Measurements from ENCODE around the gene TTK.

TTK gene

GRCh38 chr6:80004173-80005072 lies at the start of gene TTK:
Gene TTK (plus strand): TSS chr6:80004649. CDS start chr6:80005844, 1,195 bp downstream.
- peak; percentile 73 for DNase-seq

- DNase-seq, result no peak
Measured at GRCh38 chr6:79954849-79955248, 49.6 kb upstream of the TTK start.

GRCh38 chr6:79964607-79965081 lies 39.8 kb upstream of the TTK start:
- DNase-seq, result no peak

DNA sequence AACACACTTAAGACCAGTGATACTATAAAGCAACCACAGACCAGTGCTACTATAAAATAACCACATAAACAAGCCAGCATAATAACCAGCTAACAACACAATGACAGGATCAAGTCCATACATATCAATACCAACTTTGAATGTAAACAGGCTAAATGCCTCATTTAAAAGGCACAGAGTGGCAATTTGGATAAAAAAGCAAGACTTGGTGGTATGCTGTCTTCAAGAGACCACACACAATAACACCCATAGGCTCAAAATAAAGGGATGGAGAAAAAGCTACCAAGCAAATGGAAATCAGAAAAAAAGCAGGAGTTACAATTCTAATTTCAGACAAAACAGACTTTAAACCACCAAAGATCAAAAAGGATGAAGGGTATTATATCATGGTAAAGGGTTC lies 37.3 kb upstream of the TTK start:
- no peak for DNase-seq

DNA sequence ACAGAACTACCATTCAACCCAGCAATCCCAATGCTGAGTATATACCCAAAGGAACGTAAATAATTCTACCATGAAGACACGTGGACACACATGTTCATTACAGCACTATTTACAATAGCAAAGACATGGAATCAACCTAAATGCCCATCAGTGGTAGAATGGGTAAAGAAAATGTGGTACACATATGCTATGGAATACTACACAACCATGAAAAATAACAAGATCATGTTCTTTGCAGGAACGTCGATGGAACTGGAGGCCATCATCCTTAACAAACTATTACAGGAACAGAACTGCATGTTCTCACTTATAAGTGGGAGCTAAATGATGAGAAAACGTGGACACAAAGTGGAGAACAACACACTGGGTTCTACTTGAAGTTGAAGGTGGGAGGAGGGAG lies 34.7 kb upstream of the TTK start:
- no peak for DNase-seq

- DNase-seq, result no peak
Measured at GRCh38 chr6:79971193-79971592, 33.3 kb upstream of the TTK start.

GRCh38 chr6:79981652-79982051 lies 22.8 kb upstream of the TTK start:
- DNase-seq, result no peak

DNA sequence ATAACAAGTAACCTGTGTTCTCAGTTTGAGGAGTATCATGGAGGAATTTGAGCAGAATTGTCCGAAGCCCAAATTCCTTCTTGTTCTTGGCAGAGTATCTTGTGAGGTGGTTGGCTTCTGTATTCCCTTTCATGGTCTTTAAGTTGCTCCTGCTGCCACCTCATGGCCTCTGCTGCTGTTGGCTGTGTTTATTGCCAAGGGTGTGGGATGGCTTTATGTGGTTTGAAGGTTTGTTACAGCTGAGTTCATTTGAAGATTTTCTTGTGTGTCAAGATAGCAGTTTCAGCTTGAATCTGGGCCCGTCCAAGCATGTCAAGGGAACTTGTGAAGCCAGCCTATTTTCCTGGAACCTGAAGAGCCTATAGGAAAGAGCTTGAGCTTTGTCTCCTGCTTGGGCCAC lies 20.2 kb upstream of the TTK start:
- DNase-seq, result no peak

DNA sequence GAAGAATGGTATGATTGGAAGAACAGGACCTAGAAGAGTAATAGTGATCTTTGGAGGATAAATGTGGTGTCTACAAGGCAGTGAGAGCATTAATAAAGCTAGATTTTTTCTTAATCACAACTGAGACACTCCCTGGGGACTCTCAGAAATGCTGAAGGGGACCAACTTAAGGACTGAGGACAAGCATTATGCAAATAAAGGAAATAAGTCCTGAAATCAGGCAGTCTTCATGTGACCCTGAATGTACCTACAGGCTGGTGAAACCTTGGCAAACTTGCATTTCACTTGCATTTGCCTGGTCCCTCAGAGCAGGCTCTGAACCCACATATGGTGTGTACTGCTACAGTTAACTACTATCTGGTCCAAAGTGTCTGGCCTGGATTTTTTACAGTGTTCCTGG lies 19.3 kb upstream of the TTK start:
- DNase-seq, result no peak

- no peak for DNase-seq
Measured at GRCh38 chr6:79989641-79990040, 14.8 kb upstream of the TTK start.

DNA sequence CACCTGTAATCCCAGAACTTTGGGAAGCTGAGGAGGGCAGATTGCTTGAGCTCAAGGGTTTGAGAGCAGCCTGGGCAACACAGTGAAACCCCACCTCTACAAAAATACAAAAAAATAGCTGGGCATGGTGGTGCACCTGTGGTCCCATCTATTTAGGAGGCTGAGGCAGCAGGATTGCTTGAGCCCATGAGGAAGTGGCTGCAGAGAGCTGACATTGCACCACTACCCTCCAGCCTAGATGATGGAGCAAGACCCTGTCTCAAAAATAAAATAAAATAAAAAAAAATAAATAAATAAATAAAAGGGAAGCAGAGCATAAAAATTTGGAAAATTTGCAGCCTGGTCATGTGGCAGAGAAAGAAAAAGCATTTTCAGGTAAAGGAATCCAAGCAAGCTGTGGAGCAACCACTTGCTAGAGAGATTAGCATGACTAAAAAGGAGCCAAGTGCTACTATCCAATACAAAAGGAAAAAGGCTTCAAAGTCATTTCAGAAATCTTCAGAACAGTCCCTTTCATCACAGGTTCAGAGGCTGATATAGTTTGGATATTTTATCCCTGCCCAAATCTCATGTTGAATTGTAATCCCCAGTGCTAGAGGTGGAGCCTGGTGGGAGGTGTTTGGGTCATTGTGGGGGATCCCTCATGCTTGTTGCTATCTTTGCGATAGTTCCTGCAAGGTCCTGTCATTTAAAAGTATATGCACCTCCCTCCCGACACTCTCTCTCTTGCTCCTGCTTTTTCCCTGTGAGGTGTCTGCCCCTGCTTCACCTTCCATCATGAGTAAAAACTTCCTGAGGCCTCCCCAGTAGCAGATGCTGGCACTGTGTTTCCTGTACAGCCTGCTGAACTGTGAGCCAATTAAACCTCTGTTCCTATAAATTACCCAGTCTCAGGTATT lies 11.2 kb upstream of the TTK start:
- no peak for DNase-seq

- DNase-seq, result no peak
Measured at GRCh38 chr6:79993911-79994309, 10.5 kb upstream of the TTK start.

DNA sequence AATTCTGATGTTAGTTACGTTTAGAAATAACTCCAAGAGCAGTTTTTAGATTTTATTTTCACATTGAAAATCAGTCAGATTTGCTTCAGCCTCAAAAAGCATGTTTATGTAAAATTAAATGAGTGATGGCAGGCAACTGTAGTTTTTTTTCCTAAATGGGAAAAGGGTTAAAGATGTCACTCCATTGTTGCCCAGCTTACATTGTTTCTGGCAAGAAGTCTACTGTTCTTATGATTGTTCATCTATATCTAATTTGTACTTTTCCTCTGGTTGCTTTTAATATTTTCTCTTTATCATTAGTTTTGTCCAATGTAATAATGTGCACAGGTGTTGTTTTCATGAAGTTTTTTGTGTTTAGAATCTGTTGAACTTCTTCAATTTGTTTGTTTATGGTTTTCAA lies 6.7 kb upstream of the TTK start:
- no peak for DNase-seq

GRCh38 chr6:80001337-80001736 lies 3.1 kb upstream of the TTK start:
- no peak for DNase-seq

- no peak for DNase-seq
Measured at GRCh38 chr6:80003826-80004172, 650 bp upstream of the TTK start.

DNA sequence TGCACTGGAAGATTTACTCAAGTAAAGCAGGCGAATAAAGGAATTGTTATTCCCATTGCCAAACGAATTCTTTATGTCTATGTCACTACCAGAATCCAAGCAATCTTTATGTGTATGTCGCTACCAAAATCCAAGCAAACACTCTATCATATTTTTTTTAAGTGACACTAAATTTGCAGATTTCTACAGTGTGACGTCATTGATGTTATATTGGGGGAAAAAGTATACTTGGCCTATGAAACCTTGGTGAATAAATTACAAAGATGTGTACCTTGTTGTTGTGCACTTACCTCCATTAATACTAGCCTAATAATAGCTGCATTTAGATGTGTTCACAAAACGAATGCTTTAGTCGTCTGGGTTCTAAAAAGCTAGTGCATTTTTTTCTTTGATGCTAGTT lies 957 bp downstream of the TTK start:
- DNase-seq, result no peak

DNA sequence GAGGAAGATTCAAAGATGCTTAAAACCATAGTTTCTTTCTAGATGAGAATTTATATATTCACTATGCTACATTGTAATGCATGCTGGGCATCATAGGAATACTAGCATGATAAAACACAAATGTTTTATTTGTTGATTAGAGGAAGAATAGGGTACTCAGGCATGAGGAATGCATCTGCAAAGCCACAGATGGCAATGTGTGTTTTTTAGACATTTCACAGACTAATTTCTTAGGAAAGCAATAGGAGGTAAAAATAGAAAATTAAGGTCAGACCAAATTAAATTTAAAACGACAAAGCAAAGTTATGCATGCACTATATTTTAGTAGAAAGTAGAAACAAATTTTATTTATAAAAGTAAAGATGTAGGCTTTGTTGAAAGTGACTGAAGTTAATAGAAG lies 2.1 kb downstream of the TTK start:
- DNase-seq, result no peak

- no peak for DNase-seq
Measured at GRCh38 chr6:80009531-80009930, 5.1 kb downstream of the TTK start.

DNA sequence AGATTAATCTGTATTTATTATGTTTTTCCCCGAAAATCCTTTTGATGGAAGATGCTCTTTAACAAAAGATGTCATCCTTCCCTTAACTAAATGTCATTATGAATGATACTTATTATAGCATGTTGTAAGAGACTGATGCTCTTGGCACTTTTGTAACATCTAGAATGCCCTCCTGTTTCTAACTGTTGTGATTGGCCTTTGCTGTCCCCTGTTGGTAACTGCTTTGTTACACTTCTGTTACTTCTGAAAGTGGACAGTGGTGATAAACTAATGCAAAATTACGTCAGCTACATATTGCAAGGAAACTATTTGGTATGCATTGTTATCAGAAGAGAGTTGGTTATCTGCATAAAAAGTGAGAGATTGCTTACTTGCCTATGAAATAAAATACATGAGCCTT lies 5.8 kb downstream of the TTK start:
- DNase-seq, result no peak

DNA sequence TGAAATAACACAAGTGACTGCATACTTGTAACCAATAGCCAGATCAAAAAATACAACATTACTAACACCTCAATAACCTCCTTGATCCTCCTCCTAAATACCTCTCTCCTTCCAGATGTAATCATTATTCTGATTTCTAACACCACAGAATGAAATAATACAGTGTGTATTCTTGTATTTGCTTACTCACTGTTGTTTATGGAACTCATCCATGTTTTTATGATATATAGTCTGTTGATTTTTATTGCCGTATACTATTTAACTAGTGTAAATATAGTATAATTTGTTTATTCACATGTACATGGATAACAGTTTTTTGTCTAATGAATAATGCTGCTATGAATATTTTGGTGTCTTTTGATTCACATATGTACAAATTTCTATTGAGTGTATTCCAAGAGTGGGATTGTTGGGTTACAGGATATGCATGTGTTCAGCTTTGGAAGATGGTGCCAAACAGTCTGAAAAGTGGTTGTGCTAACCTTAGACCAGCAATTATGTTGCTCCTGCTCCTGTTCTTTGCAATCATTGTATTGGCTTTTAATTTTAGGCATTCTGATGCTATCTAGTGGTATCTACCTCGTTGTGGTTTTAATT lies 11.5 kb downstream of the TTK start:
- DNase-seq, result no peak

DNA sequence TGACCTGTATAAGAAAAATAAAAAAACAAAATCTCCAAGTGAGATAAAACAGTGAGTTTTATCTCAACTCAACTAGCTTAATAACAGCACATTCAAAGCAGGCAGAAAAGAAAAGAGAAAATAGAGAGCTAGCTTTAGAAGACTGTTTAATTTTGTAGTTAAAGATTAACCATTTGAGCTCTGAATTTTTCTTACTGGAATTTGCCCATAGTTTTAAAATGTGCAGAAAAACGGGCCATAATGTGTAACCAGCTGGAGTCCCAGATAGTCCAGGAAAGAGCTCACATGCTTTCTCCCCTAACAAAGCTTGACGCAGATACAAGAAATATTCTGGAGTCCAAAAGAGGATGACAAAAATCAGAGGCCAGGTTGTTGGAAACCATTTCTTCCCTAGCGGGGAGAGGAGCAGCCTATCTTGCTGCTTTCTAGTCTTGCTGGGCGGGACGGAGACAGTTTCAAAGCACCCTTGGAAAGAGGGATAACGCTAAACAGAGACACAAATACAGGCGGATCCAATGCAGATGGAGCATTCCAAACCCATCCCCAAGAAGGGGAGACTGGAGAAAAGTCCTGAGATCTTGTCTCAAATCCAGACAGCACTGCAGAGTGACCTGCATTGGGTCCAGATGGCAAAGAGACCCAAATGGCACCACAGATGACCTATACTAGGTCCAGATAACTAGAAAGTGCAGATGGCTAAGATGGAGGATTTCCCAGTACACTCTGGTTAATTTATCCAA lies 16.1 kb downstream of the TTK start:
- DNase-seq, result no peak

DNA sequence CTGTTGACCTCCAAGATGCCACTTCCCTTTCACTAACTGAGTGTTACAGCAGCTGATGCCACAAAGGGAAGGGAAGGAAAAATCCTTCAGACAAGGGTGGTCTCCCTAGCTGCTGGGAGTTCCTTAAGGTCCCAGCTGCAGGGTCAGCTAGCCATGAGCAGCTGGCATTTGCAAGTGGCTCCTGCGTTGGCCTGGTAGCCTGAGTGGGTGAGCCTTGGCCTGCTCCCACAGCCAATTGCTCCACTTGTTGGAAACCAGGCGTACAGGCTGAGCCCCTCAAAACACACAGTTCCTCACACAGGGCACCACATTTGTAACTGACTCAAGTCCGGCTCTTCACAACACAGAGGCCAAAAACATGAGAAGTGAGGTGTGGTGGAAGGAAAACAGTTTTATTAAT lies 16.7 kb downstream of the TTK start:
- no peak for DNase-seq

GRCh38 chr6:80021591-80021990 lies 17.1 kb downstream of the TTK start:
- DNase-seq, result no peak
